Astrocyte (in vitro differentiated cells and primary cell): ENCODE data around the gene TLX1.

Experiments
- CTCF ChIP-seq: IDR thresholded peaks from 2 replicates; pipeline ENCODE4 v1.5.1; 2011; ENCODE audit warnings: low read depth, mild to moderate bottlenecking, inconsistent platforms, low read length, moderate library complexity; ENCODE audit not compliant: insufficient read depth
- EZH2 ChIP-seq: IDR thresholded peaks from 2 replicates; pipeline ENCODE4 v1.6.1; 2012; ENCODE audit warnings: mild to moderate bottlenecking, low read length, inconsistent platforms; ENCODE audit not compliant: insufficient read depth

- TF ChIP-seq EZH2 (no peak), CTCF (no peak)
These were observed 29.7 kb upstream of the TLX1 start for GRCh38 chr10:101101372-101101881.
